ENCODE measurements around the gene ACTN4. TPM values are rescaled to one million over a fixed set of nuclear protein-coding genes. Genes with fewer than 3 reads are reported as not detected.
A peak's percentile ranks its signal among the peaks of the same experiment; 100 is the strongest.

The ACTN4 gene
- total RNA-seq, 1 donor from 2014 or later, result 197 TPM

- no peaks in the 10 kb centered on the region for H3K9me3 Mint-ChIP-seq
- intact Hi-C loops (cut with micrococcal nuclease), result loop anchor here (1.0 to 10.0 kb wide), 4 partner anchors 97 to 331 kb away; partner anchors contain the start of genes FAM98C, MRPS12 and SARS2
- peaks cover 17% of the 10 kb centered on the region for H3K36me3 Mint-ChIP-seq (ENCODE audit: low read depth)
- H3K4me1 Mint-ChIP-seq, result peaks cover 42% of the 10 kb centered on the region
- no peak for TF ChIP-seq CTCF (IDR thresholded peaks at IDR 0.05)
- ChIA-PET CTCF (interaction anchor here (0.8 to 3.0 kb wide), 4 partner anchors 153 to 331 kb away, joined by 3 to 25 read pairs (median 4); partner anchors contain the start of genes FAM98C, MRPS12 and SARS2), POLR2A (interaction anchor here (1.1 to 4.1 kb wide), 9 partner anchors 36 to 197 kb away, joined by 3 to 28 read pairs (median 6); partner anchors contain the start of genes HNRNPL, MRPS12, RINL and SARS2)
- ATAC-seq (ENCODE audit: low read depth) (no peak), DNase-seq (no peak)
- H3K27me3 Mint-ChIP-seq, result no peaks in the 10 kb centered on the region
- H3K4me3 Mint-ChIP-seq, result peak overlapping the region; percentile 19
- H3K27ac Mint-ChIP-seq, result peak overlapping the region; percentile 90
Measured at GRCh38 chr19:38733493-38734175, 86.2 kb downstream of the ACTN4 start.

- H3K27me3 Mint-ChIP-seq, result no peaks in the 10 kb centered on the region
- H3K4me1 Mint-ChIP-seq, result peaks cover 42% of the 10 kb centered on the region
- no peak for DNase-seq
- H3K36me3 Mint-ChIP-seq (ENCODE audit: low read depth), result peaks cover 15% of the 10 kb centered on the region
- ChIA-PET POLR2A (interaction anchor here (0.6 to 4.1 kb wide), 13 partner anchors 8 to 702 kb away, joined by 3 to 28 read pairs (median 5); partner anchors contain the start of genes EIF3K, HNRNPL, MRPS12 and PSMD8), CTCF (interaction anchor here (1.1 to 3.0 kb wide), 3 partner anchors 133 to 331 kb away, joined by 3 to 25 read pairs (median 6); partner anchors contain the start of genes FAM98C, MRPS12 and SARS2)
- H3K27ac Mint-ChIP-seq, result peak overlapping the region; percentile 90
- intact Hi-C loops (cut with micrococcal nuclease), result loop anchor here (1.0 to 10.0 kb wide), 4 partner anchors 97 to 331 kb away; partner anchors contain the start of genes FAM98C, MRPS12 and SARS2
- peak overlapping the region; percentile 82 for H3K4me3 Mint-ChIP-seq
- ATAC-seq (ENCODE audit: low read depth), result no peak
- TF ChIP-seq CTCF (IDR thresholded peaks at IDR 0.05), result no peak
- H3K9me3 Mint-ChIP-seq, result no peaks in the 10 kb centered on the region
Measured at GRCh38 chr19:38734176-38734425, 86.7 kb downstream of the ACTN4 start.

GRCh38 chr19:38734426-38735256 is 87.2 kb downstream of the ACTN4 start:
- ATAC-seq (ENCODE audit: low read depth) (peak; percentile 19), DNase-seq (peak; percentile 38)
- intact Hi-C loops (cut with micrococcal nuclease), result loop anchor here (1.0 to 10.0 kb wide), 7 partner anchors 98 to 332 kb away; partner anchors contain the start of genes ECH1, FAM98C, MRPS12 and NFKBIB
- no peak for TF ChIP-seq CTCF (IDR thresholded peaks at IDR 0.05)
- ChIA-PET POLR2A (interaction anchor here (0.6 to 4.1 kb wide), 17 partner anchors 8 to 701 kb away, joined by 3 to 28 read pairs (median 5); partner anchors contain the start of genes ACTN4, ECH1, EIF3K and HNRNPL), CTCF (interaction anchor here (1.1 to 3.0 kb wide), 4 partner anchors 132 to 332 kb away, joined by 3 to 25 read pairs (median 5); partner anchors contain the start of genes FAM98C, MRPS12 and SARS2)
- Mint-ChIP-seq H3K36me3 (ENCODE audit: low read depth) (peaks cover 12% of the 10 kb centered on the region), H3K4me3 (peak overlapping the region; percentile 82), H3K9me3 (no peaks in the 10 kb centered on the region), H3K4me1 (peaks cover 40% of the 10 kb centered on the region), H3K27ac (peak overlapping the region; percentile 90), H3K27me3 (no peaks in the 10 kb centered on the region)

- no peaks in the 10 kb centered on the region for H3K27me3 Mint-ChIP-seq
Measured at GRCh38 chr19:38735257-38735686, 87.8 kb downstream of the ACTN4 start.

More at GRCh38 chr19:38735257-38735686, 87.8 kb downstream of the ACTN4 start:
- Mint-ChIP-seq H3K4me1 (peaks cover 38% of the 10 kb centered on the region), H3K36me3 (ENCODE audit: low read depth) (peaks cover 8% of the 10 kb centered on the region), H3K27ac (peak overlapping the region; percentile 90), H3K4me3 (peak overlapping the region; percentile 82), H3K9me3 (no peaks in the 10 kb centered on the region)
- DNase-seq (peak; percentile 49), ATAC-seq (ENCODE audit: low read depth) (peak; percentile 31)
- intact Hi-C loops (cut with micrococcal nuclease), result loop anchor here (1.0 to 10.0 kb wide), 6 partner anchors 97 to 332 kb away; partner anchors contain the start of genes ECH1, FAM98C, NFKBIB and SIRT2
- CTCF ChIA-PET, result interaction anchor here (1.1 to 3.0 kb wide), 4 partner anchors 132 to 332 kb away, joined by 3 to 25 read pairs (median 5); partner anchors contain the start of genes FAM98C, MRPS12 and SARS2
- TF ChIP-seq CTCF (IDR thresholded peaks at IDR 0.05), result no peak
- POLR2A ChIA-PET, result interaction anchor here (0.6 to 4.1 kb wide), 15 partner anchors 35 to 700 kb away, joined by 3 to 28 read pairs (median 5); partner anchors contain the start of genes ACTN4, ECH1, EIF3K and HNRNPL
